PC-9 (cell line): Measurements from ENCODE around the gene CCDC85A.

Experiments used
- CTCF ChIP-seq: fragments of 200-600 bp; sonication (generic); conservative IDR thresholded peaks from 2 replicates; pipeline ENCODE4 v1.6.1; 2017; ENCODE audit warnings: mixed run types, antibody characterized with exemption, mild to moderate bottlenecking, moderate library complexity
- EZH2 ChIP-seq: fragments of 200-600 bp; sonication (generic); IDR thresholded peaks from 2 replicates; pipeline ENCODE4 v1.8.0; 2017; ENCODE audit warnings: antibody characterized with exemption, low read depth

- no peak for TF ChIP-seq EZH2
- no peak for TF ChIP-seq CTCF
Measured at GRCh38 chr2:56297671-56298070, 113.9 kb downstream of the CCDC85A start.
